Endothelial cell of umbilical vein (primary cell): ENCODE data around the gene C17orf113. TPM values are rescaled to one million over a fixed set of nuclear protein-coding genes. Genes with fewer than 3 reads are reported as not detected.

ENCODE experiments used
- BruUV-seq: library from RNA; stranded (reverse); fragments of 400-500 nt; replicated peaks from 2 replicates; lab custom pipeline; 2021; lab: Mats Ljungman, UMichigan
- CTCF ChIA-PET: fragments of 300-600, 350-600 bp; sonication (Branson Sonifier 250); formaldehyde crosslinking; loops from one replicate; lab custom pipeline; 2021; ENCODE audit warnings: antibody characterized with exemption, inconsistent platforms; lab: Charles Lee
- POLR2A ChIA-PET: fragments of 300-600, 350-600 bp; sonication (Branson Sonifier 250); formaldehyde crosslinking; loops from one replicate; lab custom pipeline; 2021; ENCODE audit warnings: antibody characterized with exemption, inconsistent platforms; lab: Charles Lee
- DNase-seq: peaks from one replicate; pipeline ENCODE4 v3.0.0-alpha.2; 2011; ENCODE audit warnings: low read depth, low spot score
- FAIRE-seq: peaks from 2 replicates; lab custom pipeline; 2011; peaks lifted over from hg19 to GRCh38; lab: Jason Lieb, UNC
- H2AFZ ChIP-seq: 2 replicates; pipeline ENCODE4 v1.6.0; 2012; ENCODE audit warnings: low read depth, low read length, control low read depth, inconsistent platforms
- H3K27ac ChIP-seq: 2 replicates; pipeline ENCODE4 v1.5.1; 2011; ENCODE audit warnings: low read depth, mild to moderate bottlenecking, control low read depth, low read length, moderate library complexity; ENCODE audit not compliant: insufficient read depth
- H3K27me3 ChIP-seq, 2 experiments: 2 replicates each; pipeline versions ENCODE4 v1.6.0 to v1.6.1; 2011; ENCODE audit warnings: low read length in 2 of 2, mixed read lengths in 1 of 2; ENCODE audit not compliant: control insufficient read depth in 2 of 2, insufficient read depth in 2 of 2
- H3K36me3 ChIP-seq, 2 experiments: 2 replicates in 1 of 2; 3 replicates in 1 of 2; pipeline ENCODE4 v1.5.1; 2011; ENCODE audit warnings: low read length in 2 of 2, mild to moderate bottlenecking in 1 of 2, moderate library complexity in 1 of 2; ENCODE audit not compliant: control insufficient read depth in 2 of 2, insufficient read depth in 2 of 2; ENCODE audit errors: extremely low read depth in 1 of 2
- H3K4me1 ChIP-seq: 3 replicates; pipeline ENCODE4 v1.5.1; 2011; ENCODE audit warnings: mild to moderate bottlenecking, low read length; ENCODE audit not compliant: control insufficient read depth, insufficient read depth; ENCODE audit errors: extremely low read depth
- H3K4me2 ChIP-seq: 2 replicates; pipeline ENCODE4 v1.6.1; 2011; ENCODE audit warnings: low read length, control low read depth, mixed read lengths; ENCODE audit not compliant: insufficient read depth
- H3K4me3 ChIP-seq, 3 experiments: fragments of 200-600 bp in 1 of 3; sonication (generic), shearing (Covaris generic) in 1 of 3; replicated peaks in 1 of 3; 2 replicates each; pipeline ENCODE4 v1.5.1; 2011 to 2016; ENCODE audit warnings: control low read depth in 3 of 3, low read length in 3 of 3, mild to moderate bottlenecking in 2 of 3, inconsistent platforms in 1 of 3, low read depth in 1 of 3, moderate library complexity in 1 of 3; ENCODE audit not compliant: insufficient read depth in 1 of 3
- H3K79me2 ChIP-seq: 2 replicates; pipeline ENCODE4 v1.6.0; 2012; ENCODE audit warnings: low read length, inconsistent platforms; ENCODE audit not compliant: control insufficient read depth, insufficient read depth
- H3K9ac ChIP-seq: replicated peaks from 2 replicates; pipeline ENCODE3; 2011; ENCODE audit warnings: low read length, control low read depth; ENCODE audit not compliant: insufficient read depth; ENCODE audit errors: extremely low read depth
- H3K9me1 ChIP-seq: replicated peaks from 3 replicates; pipeline ENCODE4 v1.6.0; 2011; ENCODE audit warnings: mild to moderate bottlenecking, low read length; ENCODE audit not compliant: control insufficient read depth, insufficient read depth; ENCODE audit errors: extremely low read depth
- H3K9me3 ChIP-seq: replicated peaks from 2 replicates; pipeline ENCODE4 v1.5.1; 2012; ENCODE audit warnings: low read length, inconsistent platforms; ENCODE audit not compliant: control insufficient read depth, insufficient read depth
- H4K20me1 ChIP-seq: replicated peaks from 2 replicates; pipeline ENCODE3; 2011; ENCODE audit warnings: mild to moderate bottlenecking, low read length; ENCODE audit not compliant: control insufficient read depth, insufficient read depth; ENCODE audit errors: extremely low read depth
- CTCF ChIP-seq, 2 donors: IDR thresholded peaks; 1 replicate in 1 of 2; 2 replicates in 1 of 2; pipeline ENCODE4 v1.5.1; 2011; ENCODE audit warnings: low read length in 2 of 2, mild to moderate bottlenecking in 2 of 2, moderate library complexity in 2 of 2, control low read depth in 1 of 2, inconsistent platforms in 1 of 2, low read depth in 1 of 2; ENCODE audit not compliant: insufficient read depth in 1 of 2; ENCODE audit errors: extremely low read depth in 1 of 2
- EZH2 ChIP-seq: IDR thresholded peaks from 2 replicates; pipeline ENCODE4 v1.6.1; 2012; ENCODE audit warnings: borderline replicate concordance, low read depth, mild to moderate bottlenecking, moderate library complexity, low read length, inconsistent platforms; ENCODE audit not compliant: severe bottlenecking
- FOS ChIP-seq: IDR thresholded peaks from 2 replicates; pipeline ENCODE4 v1.6.1; 2011; ENCODE audit warnings: mild to moderate bottlenecking, low read length, moderate library complexity, borderline replicate concordance; ENCODE audit not compliant: insufficient read depth
- GATA2 ChIP-seq: IDR thresholded peaks from 2 replicates; pipeline ENCODE4 v1.7.0; 2011; ENCODE audit warnings: low read depth, mild to moderate bottlenecking, moderate library complexity, mixed read lengths, low read length; ENCODE audit not compliant: insufficient read length, insufficient read depth
- JUN ChIP-seq: IDR thresholded peaks from 2 replicates; pipeline ENCODE4 v1.6.1; 2011; ENCODE audit warnings: borderline replicate concordance, low read depth; ENCODE audit not compliant: insufficient read length, insufficient read depth
- MAX ChIP-seq: IDR thresholded peaks from 2 replicates; pipeline ENCODE4 v1.6.1; 2011; ENCODE audit not compliant: insufficient read depth, insufficient read length
- MYC ChIP-seq: IDR thresholded peaks from one replicate; pipeline ENCODE4 v1.6.1; 2011; ENCODE audit warnings: mild to moderate bottlenecking, low read depth, low read length
- POLR2A ChIP-seq: IDR thresholded peaks from 2 replicates; pipeline ENCODE4 v1.6.1; 2012; ENCODE audit warnings: low read depth, mild to moderate bottlenecking, control low read depth, low read length
- POLR2AphosphoS5 ChIP-seq: IDR thresholded peaks from 2 replicates; pipeline ENCODE4 v1.6.1; 2012; ENCODE audit warnings: low read depth, mild to moderate bottlenecking, control low read depth, low read length, moderate library complexity; ENCODE audit not compliant: insufficient read depth
- dilution Hi-C: fragments of 300-500 bp; cut with MboI; formaldehyde crosslinking; loops from one replicate; pipeline ENCODE4 v1.15.0; 2019; ENCODE audit warnings: low sequenced_read_pairs; ENCODE audit not compliant: extremely low pct_ligation_motif_present
- intact Hi-C: fragments of 100-400 bp; cut with micrococcal nuclease; formaldehyde crosslinking; loops from one replicate; pipeline ENCODE4 v1.10.0; 2022
- polyA plus RNA-seq, 4 experiments: library from polyadenylated mRNA; depleted of rRNA in 3 of 4; stranded (reverse) in 3 of 4; unstranded in 1 of 4; fragments of >200 nt; gene quantifications; 2 replicates each; pipeline versions ENCODE4 v1.2.1 to v1.2.3, GENCODE V29; 2011 to 2012; ENCODE audit warnings: missing spikeins in 1 of 4
- total RNA-seq: library from RNA; stranded (reverse); gene quantifications from 2 replicates; pipeline ENCODE4 v1.2.3, GENCODE V29; 2021

The C17orf113 gene
- total and polyA plus RNA-seq, 2 donors (not counting 3 experiments of a cell fraction or from before 2014, with no cell fraction given), result 0.20 to 0.30 TPM

DNA sequence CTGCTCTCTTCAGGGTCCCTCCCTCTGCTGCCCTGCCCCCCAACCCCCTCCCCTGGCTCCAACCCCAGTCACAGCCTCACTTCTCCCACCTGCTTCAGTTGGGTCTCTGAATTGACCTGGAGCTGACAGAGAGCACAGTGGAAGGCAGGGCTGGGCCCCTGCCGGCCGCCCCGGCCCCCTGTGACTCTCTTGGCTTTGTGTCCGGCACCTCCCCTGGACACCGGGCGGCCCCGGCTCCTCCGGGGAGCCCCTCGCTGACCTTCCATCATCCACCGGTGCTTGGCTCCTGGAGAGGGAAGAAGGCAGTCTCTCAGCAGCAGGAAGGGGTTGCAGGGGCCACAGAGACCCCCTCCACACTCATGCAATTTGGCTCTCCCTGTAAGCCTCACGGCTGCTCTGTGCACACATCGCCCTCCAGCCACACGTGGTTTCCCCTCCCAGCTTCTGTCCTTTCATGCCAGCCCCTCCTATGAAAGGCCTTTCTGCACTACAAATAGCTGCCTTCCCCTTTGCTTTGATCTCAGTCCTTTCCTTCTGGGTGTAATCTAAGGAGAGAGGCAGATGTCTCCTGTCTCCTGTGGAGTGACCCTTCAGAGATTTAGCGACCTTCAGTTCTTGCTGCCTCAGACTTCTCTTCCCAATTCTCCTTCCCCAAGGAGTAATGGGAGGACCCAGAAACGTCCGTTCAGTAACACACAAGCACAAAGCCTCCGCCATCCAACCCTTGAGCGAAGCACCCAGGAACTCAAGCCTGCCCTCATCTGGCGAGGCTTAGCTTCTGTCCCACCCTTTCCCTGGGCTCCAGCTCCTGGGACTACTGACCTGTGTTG is 22.2 kb downstream of the C17orf113 start:
- no peaks in the 10 kb centered on the region for H3K9me1 ChIP-seq
- peaks cover 0 to 9% of the 10 kb centered on the region in 2 experiments for H3K36me3 ChIP-seq
- no peak overlapping the region for H3K9ac ChIP-seq
- H3K4me3 ChIP-seq, result no peak overlapping the region
- TF ChIP-seq MYC (no peak), FOS (no peak), POLR2AphosphoS5 (no peak), CTCF (IDR thresholded peaks at IDR 0.05; ENCODE audit: extremely low read depth in 1 of 2, insufficient read depth in 1 of 2, low read depth in 1 of 2, low read length in 2 of 2) (no peak), EZH2 (no peak), GATA2 (no peak), JUN (no peak), MAX (no peak), POLR2A (no peak)
- FAIRE-seq (no peak), DNase-seq (no peak)
- no peaks in the 10 kb centered on the region for H4K20me1 ChIP-seq
- ChIA-PET CTCF (interaction anchor here (0.8 to 6.3 kb wide), 5 partner anchors 10 to 153 kb away, joined by 3 to 40 read pairs (median 5); no protein-coding TSS in a partner anchor), POLR2A (no interaction called here)
- intact Hi-C loops (loop anchor here (10.0 kb wide), 1 partner anchor 497 kb away; no protein-coding TSS in a partner anchor), dilution Hi-C loops (no loop called here)
- no peak overlapping the region for H3K27ac ChIP-seq
- H3K9me3 ChIP-seq, result no peaks in the 10 kb centered on the region
- no peaks in the 10 kb centered on the region for H3K79me2 ChIP-seq
- H3K4me2 ChIP-seq, result no peak overlapping the region
- no peak overlapping the region for H2AFZ ChIP-seq
- H3K4me1 ChIP-seq, result peaks cover 20% of the 10 kb centered on the region
- BruUV-seq, result no TSS peak
- H3K27me3 ChIP-seq, result peaks cover 0 to 1% of the 10 kb centered on the region in 2 experiments
